Measurements from ENCODE around the gene KCNJ9.
A peak's percentile ranks its signal among the peaks of the same experiment; 100 is the strongest.
"Not testable (repeated sequence)": the region's sequence is repeated elsewhere in the genome, so short reads cannot be mapped to it uniquely, and the experiment has no call there.

The KCNJ9 gene

DNA sequence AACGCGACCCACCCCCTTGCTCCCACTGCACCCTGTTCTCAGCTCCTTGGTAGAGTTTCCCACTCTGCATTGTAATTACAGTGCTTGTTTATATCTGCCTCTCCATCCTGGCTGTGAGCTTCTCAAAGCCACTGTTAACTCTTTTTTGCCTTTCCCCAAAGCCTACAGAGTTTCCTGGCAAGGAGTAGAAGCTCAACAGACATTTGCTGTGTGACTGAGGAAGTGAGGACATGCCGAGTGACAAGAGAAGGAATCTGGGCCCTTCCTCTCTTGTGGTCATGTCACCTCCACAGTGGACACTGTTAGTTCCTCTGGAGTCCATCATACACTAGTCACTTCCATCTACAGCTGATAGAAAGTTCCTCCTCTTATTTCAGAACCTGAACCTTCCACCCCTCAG, 23.1 kb downstream of the KCNJ9 start:
- no peak for DNase-seq

DNA sequence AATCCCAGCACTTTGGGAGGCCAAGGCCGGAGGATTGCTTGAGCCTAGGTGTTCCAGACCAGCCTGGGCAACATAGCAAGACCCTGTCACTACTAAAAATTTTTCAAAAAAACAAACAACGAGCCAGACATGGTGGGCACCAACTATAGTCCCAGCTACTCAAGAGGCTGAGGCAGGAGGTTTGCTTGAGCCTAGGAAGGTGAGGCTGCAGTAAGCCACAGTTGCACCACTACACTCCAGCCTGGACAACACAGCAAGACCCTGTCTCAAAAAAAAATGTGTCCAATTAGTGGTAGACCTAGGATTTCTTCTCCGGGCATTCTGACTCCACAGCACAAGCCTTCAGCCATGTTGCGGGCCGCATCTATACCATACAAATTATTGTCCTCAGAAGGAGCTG, 23.8 kb downstream of the KCNJ9 start:
- no peak for DNase-seq

GRCh38 chr1:160107512-160107911, 26.2 kb downstream of the KCNJ9 start:
- no peak for DNase-seq

DNA sequence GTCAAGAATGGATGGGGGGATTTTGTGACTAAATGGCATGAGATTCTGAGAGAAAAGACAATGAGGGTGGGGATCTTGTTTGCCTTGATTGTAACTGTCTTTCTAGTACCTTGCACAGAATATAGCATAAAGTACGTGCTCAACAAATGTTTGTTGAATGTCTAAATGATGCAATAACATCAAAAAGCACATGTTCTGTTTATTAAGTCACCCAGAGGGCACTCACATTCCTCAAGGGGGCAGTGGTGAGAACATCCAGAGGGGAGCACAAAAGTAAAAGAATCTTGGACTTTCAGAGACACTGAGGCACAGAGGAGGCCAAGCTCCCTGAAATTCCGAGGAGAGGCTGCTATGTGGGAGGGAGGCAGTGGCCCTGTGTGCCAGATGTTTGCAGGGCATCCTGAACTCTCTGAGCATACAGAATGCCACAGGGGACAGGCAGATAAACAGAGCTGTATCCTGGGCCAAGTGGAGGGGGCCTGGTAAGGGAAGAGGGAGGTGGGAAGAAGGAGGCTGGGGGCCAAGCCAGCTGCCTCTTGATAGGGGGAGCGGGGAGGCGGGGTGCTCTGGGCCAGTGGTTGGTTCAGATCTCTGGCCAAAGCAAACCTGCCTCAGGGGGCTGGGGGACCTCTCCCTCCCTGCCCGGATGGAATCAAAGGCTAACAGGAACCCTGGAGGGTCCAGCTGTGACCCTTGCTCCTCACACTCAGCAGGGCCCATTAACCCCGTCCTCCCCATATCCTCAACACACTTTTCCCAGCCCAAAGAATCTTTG, 27.7 kb downstream of the KCNJ9 start:
- DNase-seq, result peak; percentile 15

DNA sequence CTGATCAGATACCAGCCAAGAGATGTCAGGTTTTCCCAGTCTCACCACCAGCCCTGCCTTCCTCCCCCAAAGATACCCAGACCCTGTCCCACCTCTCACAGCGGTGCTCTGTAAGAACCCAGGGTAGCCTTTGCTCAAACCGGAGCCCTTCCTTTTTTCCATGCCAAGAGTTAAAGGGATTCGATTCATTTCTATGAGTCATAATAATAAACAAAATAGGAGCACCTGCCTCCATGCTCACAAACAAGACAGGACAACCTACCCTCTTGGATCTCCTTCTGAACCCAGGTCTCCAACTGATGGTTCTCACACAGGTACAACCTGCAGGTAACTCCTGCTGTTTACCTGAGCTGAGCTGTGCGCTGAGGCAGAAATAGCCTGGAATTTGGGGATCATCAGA, 28.3 kb downstream of the KCNJ9 start:
- DNase-seq, result no peak

DNA sequence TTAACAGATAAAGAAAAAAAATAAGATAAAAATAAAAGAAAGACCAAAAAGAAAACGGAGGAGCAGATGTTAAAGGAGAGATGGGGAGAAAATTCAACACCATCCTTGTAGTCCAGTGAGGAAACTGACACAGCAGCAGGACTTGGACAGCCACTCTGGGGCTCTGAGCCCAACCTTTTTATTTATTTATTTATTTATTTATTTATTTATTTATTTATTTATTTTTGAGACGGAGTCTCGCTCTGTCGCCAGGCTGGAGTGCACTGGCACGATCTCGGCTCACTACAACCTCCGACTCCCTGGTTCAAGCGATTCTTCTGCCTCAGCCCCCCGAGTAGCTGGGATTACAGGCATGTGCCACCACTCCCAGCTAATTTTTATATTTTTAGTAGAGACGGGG, 30.1 kb downstream of the KCNJ9 start:
- not testable (repeated sequence) for DNase-seq

GRCh38 chr1:160112357-160112756, 31.0 kb downstream of the KCNJ9 start:
- no peak for DNase-seq

- no peak for DNase-seq
Measured at GRCh38 chr1:160113407-160113806, 32.1 kb downstream of the KCNJ9 start.

- DNase-seq, result no peak
Measured at GRCh38 chr1:160114085-160114484, 32.7 kb downstream of the KCNJ9 start.

DNA sequence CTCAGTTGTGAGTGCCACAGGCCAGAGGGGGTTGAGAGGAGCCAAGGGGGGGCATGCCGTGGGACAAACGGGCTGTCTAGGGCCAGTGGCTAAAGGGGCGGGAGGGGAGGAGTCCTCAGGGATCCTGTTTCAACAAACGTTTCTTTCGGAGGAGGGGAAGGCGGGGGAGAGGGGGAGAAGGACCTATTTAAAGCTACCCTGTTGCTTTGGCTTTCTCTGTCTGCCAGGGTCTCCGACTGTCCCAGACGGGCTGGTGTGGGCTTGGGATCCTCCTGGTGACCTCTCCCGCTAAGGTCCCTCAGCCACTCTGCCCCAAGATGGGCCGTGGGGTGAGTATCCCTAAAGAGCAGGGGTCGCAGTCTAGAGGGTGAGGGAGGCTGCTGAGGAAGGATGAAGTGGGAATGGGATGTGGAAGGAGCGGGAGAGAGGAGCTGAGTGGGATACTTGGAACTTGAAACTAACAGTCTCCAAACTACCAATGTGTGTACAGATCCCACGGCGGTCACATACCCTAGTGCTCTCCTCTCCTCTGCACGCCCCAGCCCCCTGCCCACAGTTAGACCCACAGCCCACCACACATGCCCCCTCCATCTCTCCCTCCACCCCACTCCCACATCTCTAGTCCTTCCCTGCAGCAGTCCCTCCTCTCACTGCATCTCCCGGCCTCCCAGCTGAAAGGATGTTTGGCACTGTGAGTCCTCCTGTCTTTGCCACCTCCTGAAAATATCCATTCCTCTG, 34.4 kb downstream of the KCNJ9 start, which contains the start of gene ATP1A2:
TSS of gene ATP1A2 (plus strand) at position 215 of the 738 bp plus-strand sequence. CDS start at position 318, 103 bp downstream.
- DNase-seq, result no peak

DNA sequence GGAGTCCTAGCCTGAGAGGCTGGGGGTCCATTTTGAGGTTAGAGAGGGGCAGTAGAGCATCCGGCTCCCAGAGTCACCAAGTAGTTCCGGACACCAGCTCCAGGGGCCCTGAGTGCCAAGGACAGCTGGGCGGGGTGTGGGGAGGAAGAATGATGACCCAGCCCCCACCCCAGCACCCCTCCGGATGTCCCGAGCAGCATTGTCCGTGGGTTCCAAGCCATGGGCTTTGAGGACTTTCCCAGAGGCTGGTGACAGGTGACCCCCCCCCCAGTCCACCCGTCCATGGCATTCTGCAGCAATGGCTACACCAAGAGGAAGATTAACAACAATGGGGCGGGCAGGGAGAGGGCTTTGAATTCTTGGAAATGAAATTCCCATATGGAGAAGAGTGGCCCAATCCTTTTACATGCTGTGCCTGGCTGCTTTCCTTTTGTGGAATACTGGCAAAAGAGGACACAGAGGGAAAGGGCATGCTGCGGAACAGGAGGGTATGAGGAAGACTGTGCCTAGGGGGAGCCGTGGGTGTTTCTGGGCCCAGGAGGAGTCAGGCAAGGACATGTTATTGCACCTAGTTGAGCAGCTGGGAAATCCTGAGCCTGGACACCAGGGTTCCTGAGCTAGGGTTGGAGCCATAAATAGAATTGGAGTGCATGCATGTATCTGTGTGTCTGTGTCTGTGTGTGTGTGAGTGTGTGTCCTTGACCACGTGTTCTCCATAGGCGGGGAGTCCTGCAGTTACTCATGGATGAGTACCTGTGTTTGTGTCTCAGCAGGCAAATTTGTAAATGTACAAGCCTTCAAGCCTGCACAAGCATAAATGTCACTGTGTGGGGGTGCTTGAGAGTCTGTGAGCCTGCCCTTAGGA, 35.2 kb downstream of the KCNJ9 start:
- DNase-seq, result no peak

DNA sequence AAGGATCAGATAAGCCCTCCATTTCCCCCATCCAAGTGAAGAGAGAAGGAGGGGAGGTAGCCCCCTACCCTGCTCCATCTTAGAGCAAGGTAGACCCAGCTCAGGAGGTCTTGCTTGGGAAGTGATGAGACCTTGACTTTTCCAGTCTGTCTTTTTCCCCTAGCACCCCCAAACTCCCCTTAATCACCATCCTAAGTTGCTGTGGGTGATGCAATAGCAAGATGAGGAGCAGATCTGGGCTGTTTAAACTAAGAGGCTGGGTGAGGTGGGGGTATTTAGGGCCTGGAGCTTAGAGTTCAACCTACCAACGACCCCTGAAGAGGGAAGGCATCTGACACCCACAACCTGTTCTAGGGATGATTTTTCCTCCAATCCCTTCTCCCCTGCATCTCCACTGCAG, 36.0 kb downstream of the KCNJ9 start:
- no peak for DNase-seq

- no peak for DNase-seq
Measured at GRCh38 chr1:160117709-160118183, 36.4 kb downstream of the KCNJ9 start.

DNA sequence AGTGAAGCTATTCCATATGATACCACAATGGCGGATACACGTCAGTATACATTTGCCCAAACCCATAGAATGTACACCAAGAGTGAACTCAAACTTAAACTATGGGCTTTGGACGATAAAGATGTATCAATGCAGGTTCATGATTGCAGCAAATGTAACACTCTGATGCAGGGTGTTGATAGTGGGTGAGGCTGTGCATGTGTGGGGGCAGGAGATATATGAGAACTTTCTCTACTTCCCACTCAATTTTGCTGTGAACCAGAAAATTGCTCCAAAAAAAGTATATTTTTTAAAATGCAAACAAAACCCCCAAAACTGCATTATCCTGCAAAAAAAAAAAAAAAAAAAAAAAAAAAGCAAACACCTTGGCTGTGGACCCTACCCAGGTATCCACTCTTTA, 37.6 kb downstream of the KCNJ9 start:
- DNase-seq, result no peak

DNA sequence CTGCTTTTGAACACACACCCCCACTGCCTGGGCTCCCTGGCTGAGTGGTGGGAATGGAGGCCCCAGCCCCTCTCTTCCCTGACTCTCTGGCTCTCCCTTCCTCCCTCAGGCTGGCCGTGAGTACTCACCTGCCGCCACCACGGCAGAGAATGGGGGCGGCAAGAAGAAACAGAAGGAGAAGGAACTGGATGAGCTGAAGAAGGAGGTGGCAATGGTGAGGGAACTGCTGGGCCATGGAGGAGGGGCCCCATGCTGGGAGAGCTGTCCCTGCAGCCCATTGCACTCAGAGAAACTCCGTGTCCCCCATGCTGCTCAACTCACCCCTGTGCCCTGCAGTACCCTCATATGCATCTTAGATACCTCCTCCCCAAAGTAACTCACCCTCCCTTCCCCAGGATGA, 39.5 kb downstream of the KCNJ9 start:
- DNase-seq, result no peak

- DNase-seq, result no peak
Measured at GRCh38 chr1:160121388-160121787, 40.0 kb downstream of the KCNJ9 start.

- no peak for DNase-seq
Measured at GRCh38 chr1:160122978-160123495, 41.7 kb downstream of the KCNJ9 start.

GRCh38 chr1:160123726-160124125, 42.4 kb downstream of the KCNJ9 start:
- no peak for DNase-seq

DNA sequence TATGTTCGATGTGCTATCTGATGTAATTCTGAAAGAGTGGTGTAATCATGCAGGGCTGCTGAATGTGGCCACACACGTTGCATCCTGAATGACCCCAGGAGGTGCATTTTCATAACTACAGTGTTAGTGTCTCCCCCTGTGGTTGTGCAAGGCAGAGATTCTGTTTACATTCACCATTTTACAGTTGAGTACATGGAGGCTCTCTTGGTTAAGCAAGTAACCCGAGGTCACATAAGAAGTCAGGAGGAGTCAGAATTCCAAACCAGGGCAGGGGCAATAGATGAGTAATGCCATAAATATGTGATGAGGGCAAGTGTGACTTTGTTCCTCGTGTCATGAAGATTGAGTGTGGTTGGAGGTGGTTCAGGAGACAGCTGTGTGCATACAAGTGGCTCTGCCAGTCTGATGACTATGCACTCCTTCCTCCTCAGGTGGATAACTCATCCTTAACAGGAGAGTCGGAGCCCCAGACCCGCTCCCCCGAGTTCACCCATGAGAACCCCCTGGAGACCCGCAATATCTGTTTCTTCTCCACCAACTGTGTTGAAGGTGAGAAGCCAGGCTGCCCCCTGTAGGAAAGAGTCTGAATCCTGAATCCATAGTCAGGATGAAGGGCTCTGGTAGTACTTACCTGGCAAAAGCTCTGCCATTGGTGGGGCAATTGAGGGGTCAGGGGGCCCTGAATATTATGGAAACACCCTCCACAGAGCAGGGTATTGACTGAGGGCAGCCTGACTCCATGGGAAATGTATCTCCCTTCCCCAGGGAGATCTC, 43.6 kb downstream of the KCNJ9 start:
- no peak for DNase-seq

DNA sequence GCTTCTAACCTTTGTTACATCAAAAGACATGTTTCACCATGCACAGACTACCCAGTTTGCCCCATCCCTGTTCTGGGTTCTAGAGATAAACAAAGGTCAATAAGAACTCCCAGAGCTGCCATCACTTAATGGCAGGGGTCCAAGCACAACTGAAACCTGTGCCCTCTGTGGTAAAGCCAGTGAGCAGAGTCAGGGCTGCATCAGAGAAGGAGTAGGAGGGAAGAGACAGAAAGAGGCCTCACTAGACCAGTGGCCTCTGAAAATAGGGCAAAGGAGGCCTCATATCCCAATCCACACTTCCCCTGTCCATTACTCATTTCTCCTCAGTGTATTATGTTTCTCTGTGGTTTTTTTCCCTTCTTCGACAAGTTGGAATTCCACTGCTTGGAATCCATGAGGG, 44.4 kb downstream of the KCNJ9 start:
- no peak for DNase-seq

GRCh38 chr1:160126342-160126741, 45.0 kb downstream of the KCNJ9 start:
- DNase-seq, result not testable (repeated sequence)

GRCh38 chr1:160127381-160127780, 46.0 kb downstream of the KCNJ9 start:
- no peak for DNase-seq
